Measurements from ENCODE around the gene ZSCAN25. TPM values are rescaled to one million over a fixed set of nuclear protein-coding genes. Genes with fewer than 3 reads are reported as not detected.

Gene ZSCAN25
- total RNA-seq: 10.3 and 10.8 TPM in 2 replicates

DNA sequence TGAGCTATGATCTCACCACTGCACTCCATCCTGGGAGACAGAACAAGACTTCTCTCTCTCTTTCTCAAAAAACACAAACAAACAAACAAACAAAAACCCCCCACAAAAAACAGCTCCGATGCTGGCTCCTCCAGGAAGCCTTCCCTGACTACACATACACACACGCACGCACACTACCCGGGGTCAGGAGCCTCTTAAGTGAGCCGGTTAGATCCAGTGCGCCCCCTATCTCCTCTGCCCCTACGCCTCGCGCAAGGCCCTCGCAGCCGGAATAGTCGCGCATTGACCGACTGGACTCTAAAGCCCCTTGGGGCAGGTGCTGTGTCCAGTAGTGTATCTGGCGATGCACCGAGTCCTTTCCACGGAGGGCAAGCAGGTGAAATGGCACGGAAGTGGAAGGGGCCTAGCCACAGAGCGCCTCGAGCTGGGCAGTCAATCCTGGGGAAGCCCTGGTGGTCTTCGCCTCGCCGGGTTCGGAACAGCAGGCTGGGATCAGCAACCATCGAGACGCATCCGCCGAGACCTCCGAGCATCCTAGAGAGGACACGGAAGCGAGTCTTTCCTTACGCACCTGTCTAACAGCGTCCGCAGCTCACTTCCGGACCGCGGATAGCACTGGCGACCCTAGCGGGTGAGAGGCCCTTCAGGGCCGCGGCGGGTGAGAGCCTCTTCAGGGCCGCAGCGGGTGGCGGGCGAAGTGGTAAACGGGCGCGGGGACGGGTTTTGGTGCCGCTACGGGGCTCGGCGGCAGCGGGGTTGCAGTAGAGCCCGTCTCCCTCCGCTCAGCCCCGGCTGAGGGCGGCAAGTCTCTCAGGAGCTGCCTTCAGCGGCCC, at the start of gene ZSCAN25:
Gene ZSCAN25, plus strand, starts transcription at position 588 of the 833 bp plus-strand sequence. CDS start 2,661 bp downstream, outside the sequence.

DNA sequence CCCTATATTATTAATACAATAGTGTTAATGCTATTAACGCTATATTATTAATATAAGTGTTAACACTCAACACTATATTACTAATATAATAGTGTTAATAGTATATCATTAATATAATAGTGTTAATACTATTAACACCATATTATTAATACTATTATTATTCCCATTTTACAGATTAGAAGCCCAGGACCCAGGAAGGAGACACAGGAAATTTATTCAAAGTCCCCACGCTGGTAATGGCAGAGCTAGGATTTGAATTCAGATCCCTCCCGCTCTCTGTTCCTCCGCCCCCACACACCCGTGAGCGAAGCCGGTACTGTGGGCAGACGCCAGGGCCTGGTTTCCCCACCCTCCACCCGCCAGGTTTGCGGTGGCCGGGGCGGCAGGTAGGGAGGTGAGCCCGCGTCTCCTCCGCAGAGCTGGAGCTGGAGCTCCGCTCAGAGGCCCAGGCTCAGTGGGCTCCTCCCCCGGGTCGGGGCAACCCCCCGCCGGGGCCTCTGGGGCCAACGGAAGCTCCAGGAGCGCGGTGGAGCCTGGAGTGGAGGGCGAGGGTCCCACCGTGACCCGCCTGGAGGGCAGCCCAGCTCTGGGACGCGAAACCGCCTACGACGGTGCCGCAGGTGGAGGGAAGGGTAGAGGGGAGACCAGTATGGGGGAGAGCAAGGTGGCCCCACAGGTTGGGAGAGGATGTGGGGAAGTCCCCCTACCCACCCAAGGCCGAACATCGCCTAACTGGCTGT, 18.8 kb upstream of the ZSCAN25 start, which contains the start of gene TMEM225B:
Gene TMEM225B, plus strand, starts transcription at position 506 of the 740 bp plus-strand sequence. CDS start 6,122 bp downstream, outside the sequence.

DNA sequence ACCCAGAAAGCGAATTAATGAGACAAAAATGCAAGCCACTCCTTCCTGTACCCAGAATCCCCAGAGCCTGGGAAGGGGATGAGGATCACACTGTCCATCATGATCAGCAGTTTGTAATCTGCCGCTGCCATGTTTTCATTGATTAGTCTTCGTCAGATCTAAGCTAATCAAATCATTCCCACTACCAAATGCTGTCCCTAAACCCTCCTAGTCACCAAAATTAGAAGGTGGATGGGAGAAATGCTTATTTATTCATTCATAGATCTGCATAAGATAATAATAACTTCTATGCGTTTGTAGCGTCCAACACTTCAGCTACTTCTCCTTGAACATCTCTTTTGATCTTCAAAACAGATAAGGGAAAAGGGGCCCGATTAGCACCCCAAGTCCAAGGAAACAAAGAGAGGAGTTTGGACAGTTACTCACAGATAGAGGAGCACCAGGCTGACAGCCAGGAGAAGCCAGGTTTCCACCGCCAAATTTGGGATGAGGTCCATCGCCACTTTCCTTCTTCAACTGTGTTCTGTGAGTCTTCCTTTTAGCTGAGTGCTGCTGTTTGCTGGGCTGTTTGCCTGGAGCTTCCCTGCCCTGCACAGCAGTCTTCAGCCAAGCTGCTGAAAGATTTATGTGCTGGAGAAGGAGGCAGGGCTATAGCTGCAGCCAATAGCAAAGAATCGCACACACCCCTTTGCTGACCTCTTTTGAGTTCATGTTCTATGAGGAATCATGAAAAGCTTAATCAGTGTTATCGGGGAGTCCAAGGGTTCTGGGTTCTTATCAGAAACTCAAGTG, 62.9 kb downstream of the ZSCAN25 start, which contains the start of gene CYP3A5:
Gene CYP3A5, minus strand, starts transcription at position 597 of the 792 bp plus-strand sequence. Its CDS starts 100 bp downstream, at position 497.

Other genes with a start within 250 kb of the ZSCAN25 start
- 567 and 592 TPM in 2 replicates for gene ARPC1B, start 242.2 kb upstream of the ZSCAN25 start, total RNA-seq
- 46.3 and 119 TPM in 2 replicates for gene PDAP1, start 208.3 kb upstream of the ZSCAN25 start, total RNA-seq
- 79.9 and 101 TPM in 2 replicates for gene BUD31, start 208.0 kb upstream of the ZSCAN25 start, total RNA-seq
- gene PTCD1, start 178.1 kb upstream of the ZSCAN25 start, total RNA-seq: 6.8 and 12.2 TPM in 2 replicates
- 27.9 and 49.3 TPM in 2 replicates for gene CPSF4, start 178.0 kb upstream of the ZSCAN25 start, total RNA-seq
- 320 and 523 TPM in 2 replicates for gene ATP5MF, start 150.8 kb upstream of the ZSCAN25 start, total RNA-seq
- 4.6 and 9.0 TPM in 2 replicates for gene ZNF789, start 144.1 kb upstream of the ZSCAN25 start, total RNA-seq
- gene ZNF394, start 116.7 kb upstream of the ZSCAN25 start, total RNA-seq: 25.8 and 30.0 TPM in 2 replicates
- gene ZKSCAN5, start 112.3 kb upstream of the ZSCAN25 start, total RNA-seq: 12.2 and 12.4 TPM in 2 replicates
- 10.8 and 11.3 TPM in 2 replicates for gene FAM200A, start 64.8 kb upstream of the ZSCAN25 start, total RNA-seq
- 69.0 and 79.3 TPM in 2 replicates for gene ZNF655, start 58.3 kb upstream of the ZSCAN25 start, total RNA-seq
- gene TMEM225B, start 18.7 kb upstream of the ZSCAN25 start, total RNA-seq: 0.29 and 0.50 TPM in 2 replicates
- 0.17 and 0.44 TPM in 2 replicates for gene CYP3A5, start 63.0 kb downstream of the ZSCAN25 start, total RNA-seq
- 0.33 TPM in 1 of 2 replicates, not detected in the other for gene CYP3A7, start 118.2 kb downstream of the ZSCAN25 start, total RNA-seq
- gene CYP3A4, start 167.2 kb downstream of the ZSCAN25 start, total RNA-seq: not detected in 2 replicates
- not detected in 2 replicates for gene CYP3A43, start 211.1 kb downstream of the ZSCAN25 start, total RNA-seq